NCI-H187 treated with DMSO at 0.1 percent for 48 hours (cell line): ENCODE measurements around the gene EHMT1.
A peak's percentile ranks its signal among the peaks of the same experiment; 100 is the strongest.

Source experiments
- DNase-seq: peaks from one replicate; lab custom pipeline; 2025; lab: John Stamatoyannopoulos, UW

The EHMT1 gene

GRCh38 chr9:137647096-137647714 lies 28.4 kb downstream of the EHMT1 start:
- DNase-seq = no peak

GRCh38 chr9:137648396-137648795 lies 29.6 kb downstream of the EHMT1 start:
- DNase-seq = no peak

- DNase-seq = no peak
These were observed 30.7 kb downstream of the EHMT1 start for GRCh38 chr9:137649553-137649952.

GRCh38 chr9:137650259-137650658 lies 31.5 kb downstream of the EHMT1 start:
- DNase-seq = no peak

GRCh38 chr9:137650779-137651178 lies 32.0 kb downstream of the EHMT1 start:
- no peak for DNase-seq

- DNase-seq = no peak
These were observed 37.6 kb downstream of the EHMT1 start for GRCh38 chr9:137656416-137656815.

GRCh38 chr9:137657606-137658005 lies 38.8 kb downstream of the EHMT1 start:
- DNase-seq = no peak

GRCh38 chr9:137658781-137659180 lies 40.0 kb downstream of the EHMT1 start:
- no peak for DNase-seq

GRCh38 chr9:137660144-137660543 lies 41.3 kb downstream of the EHMT1 start:
- DNase-seq = no peak

GRCh38 chr9:137663584-137663983 lies 44.8 kb downstream of the EHMT1 start:
- DNase-seq = no peak

GRCh38 chr9:137664676-137665075 lies 45.9 kb downstream of the EHMT1 start:
- peak; percentile 22 for DNase-seq

- no peak for DNase-seq
These were observed 46.4 kb downstream of the EHMT1 start for GRCh38 chr9:137665226-137665625.

- DNase-seq = no peak
These were observed 47.1 kb downstream of the EHMT1 start for GRCh38 chr9:137665697-137666512.

- DNase-seq = no peak
These were observed 47.7 kb downstream of the EHMT1 start for GRCh38 chr9:137666513-137666822.

- peak; percentile 22 for DNase-seq
These were observed 48.3 kb downstream of the EHMT1 start for GRCh38 chr9:137666955-137667670.

- DNase-seq = no peak
These were observed 49.4 kb downstream of the EHMT1 start for GRCh38 chr9:137668203-137668602.

GRCh38 chr9:137669261-137669672 lies 50.5 kb downstream of the EHMT1 start:
- no peak for DNase-seq

GRCh38 chr9:137670391-137671195 lies 51.8 kb downstream of the EHMT1 start:
- DNase-seq = no peak

- DNase-seq = no peak
These were observed 52.4 kb downstream of the EHMT1 start for GRCh38 chr9:137671196-137671538.

- DNase-seq = no peak
These were observed 52.9 kb downstream of the EHMT1 start for GRCh38 chr9:137671721-137672120.

- peak; percentile 9 for DNase-seq
These were observed 54.3 kb downstream of the EHMT1 start for GRCh38 chr9:137672907-137673791.
